Vagina (tissue), 2 donors: Measurements from ENCODE around the gene PARVB. TPM values are rescaled to one million over a fixed set of nuclear protein-coding genes. Genes with fewer than 3 reads are reported as not detected.
"Not testable (repeated sequence)": the region's sequence is repeated elsewhere in the genome, so short reads cannot be mapped to it uniquely, and the experiment has no call there.

Experiments
- DNase-seq, 2 donors: peaks; one replicate each; pipeline ENCODE4 v3.0.0-alpha.2; 2017; ENCODE audit errors: extremely low spot score in 2 of 2
- H3K27ac ChIP-seq: fragments of 200-600 bp; sonication (generic); one replicate; pipeline ENCODE4 v1.5.1; 2019
- H3K27me3 ChIP-seq: fragments of 200-600 bp; sonication (generic); one replicate; pipeline ENCODE4 v1.5.1; 2019
- H3K36me3 ChIP-seq, 2 donors: fragments of 200-600 bp; sonication (generic); one replicate each; pipeline ENCODE4 v1.5.1; 2017 to 2019
- H3K4me1 ChIP-seq: fragments of 200-600 bp; sonication (generic); one replicate; pipeline ENCODE4 v1.5.1; 2019
- H3K4me3 ChIP-seq, 2 donors: fragments of 200-600 bp; sonication (generic); 1 replicate in 1 of 2; 2 replicates in 1 of 2; pipeline ENCODE4 v1.5.1; 2016 to 2019
- H3K9me3 ChIP-seq: fragments of 200-600 bp; sonication (generic); one replicate; pipeline ENCODE4 v1.5.1; 2019
- CTCF ChIP-seq, 3 experiments: fragments of 450-650 bp in 2 of 3; fragments of 200-600 bp in 1 of 3; sonication (generic) in 1 of 3; IDR thresholded peaks; one replicate each; pipeline ENCODE4 v1.5.1; 2017 to 2019; ENCODE audit warnings: antibody characterized with exemption in 3 of 3, mild to moderate bottlenecking in 2 of 3, moderate library complexity in 2 of 3
- POLR2A ChIP-seq, 2 donors: fragments of 450-650 bp; IDR thresholded peaks; one replicate each; pipeline ENCODE4 v1.6.1; 2017; ENCODE audit warnings: antibody characterized with exemption in 2 of 2, mild to moderate bottlenecking in 2 of 2, moderate library complexity in 2 of 2
- POLR2AphosphoS5 ChIP-seq, 2 donors: sonication (generic); formaldehyde crosslinking; IDR thresholded peaks; one replicate each; pipeline ENCODE4 v1.9.0; 2017; ENCODE audit warnings: antibody characterized with exemption in 2 of 2, mild to moderate bottlenecking in 2 of 2, low read depth in 1 of 2; ENCODE audit not compliant: insufficient read depth in 1 of 2
- intact Hi-C: fragments of 100-400 bp; cut with DNase I; formaldehyde crosslinking; loops from one replicate; pipeline ENCODE4 v1.15.1; 2023
- total RNA-seq: library from RNA; depleted of rRNA; stranded (reverse); fragments of >200 nt; gene quantifications from one replicate; pipeline ENCODE4 v1.2.3, GENCODE V29; 2016

PARVB gene
- total RNA-seq, 1 donor from 2014 or later = 11.3 TPM

- no peak for DNase-seq
Observed at GRCh38 chr22:44103735-44104480, 79.8 kb downstream of the PARVB start.

GRCh38 chr22:44107340-44107739 lies 83.2 kb downstream of the PARVB start:
- no peaks in the 10 kb centered on the region for H3K9me3 ChIP-seq
- intact Hi-C loops = no loop called here
- H3K27me3 ChIP-seq = no peaks in the 10 kb centered on the region
- TF ChIP-seq POLR2A (IDR thresholded peaks at IDR 0.05) = no peak
- no peak for TF ChIP-seq POLR2AphosphoS5 (IDR thresholded peaks at IDR 0.05; ENCODE audit: insufficient read depth in 1 of 2, low read depth in 1 of 2)
- TF ChIP-seq CTCF (IDR thresholded peaks at IDR 0.05) = no peak
- no peak overlapping the region for H3K27ac ChIP-seq
- no peaks in the 10 kb centered on the region for H3K36me3 ChIP-seq
- H3K4me1 ChIP-seq = peaks cover 5% of the 10 kb centered on the region
- no peak overlapping the region for H3K4me3 ChIP-seq
- no peak for DNase-seq

More at GRCh38 chr22:44103735-44104480, 79.8 kb downstream of the PARVB start:
- H3K27me3 ChIP-seq = no peaks in the 10 kb centered on the region
- intact Hi-C loops = no loop called here
- H3K36me3 ChIP-seq = no peaks in the 10 kb centered on the region
- no peak for TF ChIP-seq POLR2AphosphoS5 (IDR thresholded peaks at IDR 0.05; ENCODE audit: insufficient read depth in 1 of 2, low read depth in 1 of 2)
- TF ChIP-seq CTCF (IDR thresholded peaks at IDR 0.05) = no peak
- TF ChIP-seq POLR2A (IDR thresholded peaks at IDR 0.05) = no peak
- H3K9me3 ChIP-seq = no peaks in the 10 kb centered on the region
- no peak overlapping the region for H3K4me3 ChIP-seq
- peaks cover 2% of the 10 kb centered on the region for H3K4me1 ChIP-seq
- no peak overlapping the region for H3K27ac ChIP-seq

GRCh38 chr22:44108076-44108475 lies 84.0 kb downstream of the PARVB start:
- no peak overlapping the region for H3K27ac ChIP-seq
- H3K4me1 ChIP-seq = peaks cover 5% of the 10 kb centered on the region
- no peaks in the 10 kb centered on the region for H3K27me3 ChIP-seq
- no peak overlapping the region for H3K4me3 ChIP-seq
- H3K9me3 ChIP-seq = no peaks in the 10 kb centered on the region
- intact Hi-C loops = no loop called here
- DNase-seq = no peak
- no peaks in the 10 kb centered on the region for H3K36me3 ChIP-seq
- TF ChIP-seq POLR2A (IDR thresholded peaks at IDR 0.05) (no peak), CTCF (IDR thresholded peaks at IDR 0.05) (no peak), POLR2AphosphoS5 (IDR thresholded peaks at IDR 0.05; ENCODE audit: insufficient read depth in 1 of 2, low read depth in 1 of 2) (no peak)

- Histone ChIP-seq H3K4me3 (no peak overlapping the region), H3K27me3 (no peaks in the 10 kb centered on the region), H3K4me1 (peaks cover 5% of the 10 kb centered on the region), H3K36me3 (no peaks in the 10 kb centered on the region), H3K27ac (no peak overlapping the region), H3K9me3 (no peaks in the 10 kb centered on the region)
- no peak for TF ChIP-seq POLR2A (IDR thresholded peaks at IDR 0.05)
- TF ChIP-seq POLR2AphosphoS5 (IDR thresholded peaks at IDR 0.05; ENCODE audit: insufficient read depth in 1 of 2, low read depth in 1 of 2) = no peak
- TF ChIP-seq CTCF (IDR thresholded peaks at IDR 0.05) = no peak
- no peak for DNase-seq
- intact Hi-C loops = no loop called here
Observed at GRCh38 chr22:44108806-44109385, 84.8 kb downstream of the PARVB start.

GRCh38 chr22:44109416-44109815 lies 85.3 kb downstream of the PARVB start:
- no peak overlapping the region for H3K27ac ChIP-seq
- H3K27me3 ChIP-seq = no peaks in the 10 kb centered on the region
- DNase-seq = no peak
- peaks cover 5% of the 10 kb centered on the region for H3K4me1 ChIP-seq
- H3K36me3 ChIP-seq = no peaks in the 10 kb centered on the region
- intact Hi-C loops = no loop called here
- no peak overlapping the region for H3K4me3 ChIP-seq
- H3K9me3 ChIP-seq = no peaks in the 10 kb centered on the region
- TF ChIP-seq CTCF (IDR thresholded peaks at IDR 0.05) = no peak
- no peak for TF ChIP-seq POLR2A (IDR thresholded peaks at IDR 0.05)
- TF ChIP-seq POLR2AphosphoS5 (IDR thresholded peaks at IDR 0.05; ENCODE audit: insufficient read depth in 1 of 2, low read depth in 1 of 2) = no peak

GRCh38 chr22:44110656-44111055 lies 86.6 kb downstream of the PARVB start:
- H3K27me3 ChIP-seq, H3K4me3 ChIP-seq, H3K27ac ChIP-seq, H3K36me3 ChIP-seq, H3K9me3 ChIP-seq, intact Hi-C loops, DNase-seq, H3K4me1 ChIP-seq: not testable (repeated sequence)
